HG02610 (cell line): ENCODE measurements around the gene CATSPERE.
"Not testable (repeated sequence)": the region's sequence is repeated elsewhere in the genome, so short reads cannot be mapped to it uniquely, and the experiment has no call there.

ENCODE experiments used
- ATAC-seq: cut with Tn5 transposase; IDR thresholded peaks from one replicate; pipeline ENCODE4 v1.9.1; 2021; ENCODE audit warnings: mild to moderate bottlenecking, moderate library complexity; ENCODE audit not compliant: unreplicated experiment

The CATSPERE gene

DNA sequence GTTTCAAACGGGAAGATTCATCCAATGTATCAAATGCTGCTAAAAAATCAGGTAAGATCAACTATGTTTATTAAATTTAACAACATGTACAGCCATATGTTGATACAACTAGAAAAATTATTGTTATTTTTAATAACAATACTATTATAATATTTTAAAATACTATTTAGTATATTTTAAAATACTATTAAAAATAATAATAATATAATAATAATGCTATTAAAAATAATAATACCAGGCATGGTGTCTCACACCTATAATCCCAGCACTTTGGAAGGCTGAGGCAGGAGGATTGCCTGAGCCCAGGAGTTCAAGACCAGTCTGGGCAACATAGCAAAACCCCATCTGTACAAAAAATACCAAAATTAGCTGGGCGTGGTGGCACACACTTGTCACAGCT is 54.6 kb downstream of the CATSPERE start:
- ATAC-seq = no peak

DNA sequence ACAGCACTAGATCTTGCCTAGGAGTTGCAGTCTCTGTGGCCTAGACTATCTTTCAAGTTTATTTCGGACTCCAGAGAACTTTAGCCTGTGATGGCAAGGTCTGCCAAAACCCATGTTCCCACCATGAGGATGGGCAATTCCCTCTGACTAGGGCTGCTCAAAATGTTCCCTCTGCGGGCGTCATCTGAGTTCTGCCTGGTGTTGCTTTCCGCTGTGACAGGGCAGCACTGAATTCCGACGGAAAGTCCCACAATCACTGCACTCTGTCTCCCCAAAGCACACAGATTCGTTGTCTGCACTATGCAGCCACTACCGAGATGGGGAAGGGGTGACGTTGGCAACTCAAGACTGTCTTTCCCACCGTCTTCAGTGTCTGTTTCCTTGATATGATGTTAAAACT is 75.2 kb downstream of the CATSPERE start:
- ATAC-seq = no peak

DNA sequence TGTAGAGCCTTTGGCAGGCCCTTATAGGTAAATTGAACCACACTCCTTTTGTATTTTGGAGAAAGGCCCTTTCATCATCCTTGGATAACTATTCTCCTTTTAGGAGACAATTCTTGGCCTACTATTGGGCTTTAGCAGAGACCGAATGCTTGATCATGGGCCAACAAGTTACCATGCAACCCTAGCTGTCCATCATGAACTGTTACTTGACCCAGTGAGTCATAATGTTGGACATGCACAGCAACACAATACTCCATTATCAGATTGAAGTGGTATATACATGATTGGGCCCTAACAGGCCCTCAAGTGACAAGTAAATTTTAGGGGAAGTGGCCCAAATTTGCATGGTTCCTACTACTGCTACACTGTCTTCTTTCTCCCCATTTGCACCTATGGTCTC is 84.4 kb downstream of the CATSPERE start:
- no peak for ATAC-seq

DNA sequence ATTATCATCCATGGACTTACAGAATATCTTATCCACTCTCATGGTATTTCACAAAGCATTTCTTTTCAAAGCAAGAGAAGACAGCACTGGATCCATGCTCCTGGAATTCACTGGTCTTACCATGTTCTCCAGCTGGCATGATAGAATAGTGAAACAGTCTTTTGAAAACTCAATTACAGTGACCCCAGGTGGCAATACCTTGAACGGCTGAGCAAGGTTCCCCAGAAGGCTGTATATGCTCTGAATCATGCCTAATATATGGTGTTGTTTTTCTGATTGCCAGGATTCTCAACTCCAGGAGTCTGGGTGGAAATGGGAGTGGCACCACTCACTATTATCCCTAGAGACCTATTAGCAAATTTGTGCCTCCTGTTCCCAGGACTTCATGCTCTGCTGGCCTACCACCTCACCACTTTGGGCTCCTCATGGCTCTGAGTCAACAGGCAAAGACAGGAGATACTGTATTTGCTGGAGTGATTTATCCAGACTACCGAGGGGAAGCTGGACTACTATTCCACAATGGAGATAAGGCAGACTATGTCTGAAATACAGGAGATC is 87.6 kb downstream of the CATSPERE start:
- no peak for ATAC-seq

DNA sequence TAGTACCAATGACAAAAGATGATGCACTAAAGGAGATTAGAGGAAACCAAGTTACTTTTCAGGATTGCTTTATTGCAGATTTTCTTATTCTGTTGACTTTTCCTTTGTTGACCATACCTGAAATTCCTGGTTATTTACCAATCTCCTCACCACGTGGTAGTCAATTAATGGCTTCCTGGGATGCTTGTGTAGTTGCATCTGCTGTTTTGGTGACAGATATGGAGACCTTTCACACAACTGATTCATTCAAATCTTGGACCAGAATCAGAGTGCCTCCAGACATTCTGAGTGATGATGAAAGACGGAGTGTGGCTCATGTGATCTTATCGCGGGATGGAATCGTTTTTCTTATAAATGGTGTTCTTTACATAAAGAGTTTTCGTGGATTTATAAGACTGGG is 91.3 kb downstream of the CATSPERE start:
- ATAC-seq = no peak

DNA sequence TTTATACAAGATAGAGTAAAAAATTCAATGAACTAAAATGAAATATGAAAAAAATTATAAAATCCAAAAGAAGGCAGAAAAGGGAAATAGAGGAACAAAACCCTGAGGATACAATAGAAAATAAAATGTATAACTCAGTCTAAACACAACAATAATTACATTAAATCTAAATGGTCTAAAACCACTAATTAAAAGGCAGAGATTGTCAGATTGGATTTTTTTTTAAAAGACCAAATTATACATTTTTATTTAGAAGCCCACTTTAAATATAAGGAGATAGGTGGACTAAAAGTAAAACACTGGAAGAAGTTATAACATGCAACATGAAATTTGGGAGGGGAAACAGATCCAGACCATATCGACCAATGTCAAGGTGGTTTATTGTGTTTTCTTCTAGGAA is 95.2 kb downstream of the CATSPERE start:
- ATAC-seq = no peak

DNA sequence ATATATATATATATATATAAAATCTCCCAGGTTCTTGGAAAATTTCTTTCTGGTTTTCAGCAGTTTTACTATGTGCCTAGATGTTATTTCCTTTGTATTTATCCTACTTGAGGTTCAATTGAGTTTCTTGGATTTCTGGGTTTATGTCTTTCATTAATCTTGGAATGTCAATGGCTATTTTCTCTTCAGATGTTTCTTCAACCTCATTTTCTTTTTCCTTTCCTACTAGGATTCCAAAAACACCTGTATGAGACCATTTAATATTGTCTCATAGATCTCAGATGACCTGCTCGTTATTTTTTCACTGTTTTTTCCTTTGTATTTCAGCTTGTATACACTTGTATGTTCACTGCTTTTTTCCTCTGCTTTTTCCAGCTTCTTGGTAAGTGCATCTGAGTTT is 96.5 kb downstream of the CATSPERE start:
- ATAC-seq = no peak

DNA sequence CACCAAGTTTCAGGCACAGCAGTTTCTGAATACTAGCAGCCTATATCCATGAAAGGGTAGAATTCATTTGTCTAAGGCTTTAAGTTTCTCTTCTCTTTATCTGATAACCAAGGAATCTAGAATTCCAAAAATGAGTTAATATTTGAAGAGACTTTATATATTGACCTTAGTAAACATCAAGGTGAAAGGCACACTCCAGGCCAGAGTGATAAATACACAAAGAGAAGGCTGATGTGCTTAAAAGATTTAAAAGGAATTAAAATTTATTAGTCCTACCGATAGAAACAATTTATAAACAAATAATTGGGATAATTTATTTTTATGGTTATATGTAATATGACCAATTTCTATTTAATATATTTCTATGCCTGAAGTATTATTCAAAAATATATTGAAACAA is 98.5 kb downstream of the CATSPERE start:
- no peak for ATAC-seq

DNA sequence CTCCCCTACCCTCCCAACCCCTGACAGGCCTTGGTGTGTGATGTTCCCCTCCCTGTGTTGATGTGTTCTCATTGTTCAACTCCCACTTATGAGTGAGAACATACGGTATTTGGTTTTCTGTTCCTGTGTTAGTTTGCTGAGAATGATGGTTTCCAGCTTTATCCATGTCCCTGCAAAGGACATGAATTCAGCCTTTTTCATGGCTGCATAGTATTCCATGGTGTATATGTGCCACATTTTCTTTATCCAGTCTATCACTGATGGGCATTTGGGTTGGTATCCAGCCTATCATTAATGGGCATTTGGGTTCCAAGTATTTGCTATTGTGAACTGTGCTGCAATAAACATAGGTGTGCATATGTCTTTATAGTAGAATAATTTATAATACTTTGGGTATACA is 101.8 kb downstream of the CATSPERE start:
- ATAC-seq = not testable (repeated sequence)

DNA sequence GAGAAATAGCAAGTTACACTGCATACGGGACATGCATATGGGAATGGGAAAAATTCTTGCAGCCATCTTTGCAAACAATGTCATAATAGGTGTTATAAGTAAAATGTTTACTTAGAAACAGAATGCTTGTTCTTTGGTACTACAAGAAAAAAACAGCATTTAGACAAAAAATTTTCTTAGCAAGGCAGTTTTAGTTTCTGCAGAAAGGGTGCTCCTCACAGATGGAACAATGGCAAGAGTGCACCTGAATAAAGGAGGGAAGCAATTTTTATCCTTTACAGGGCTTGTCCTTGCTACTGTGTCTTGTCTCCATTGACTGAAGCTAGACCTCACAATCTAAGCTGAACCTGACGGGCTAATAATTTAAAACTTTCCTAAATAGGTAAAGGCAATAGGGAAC is 112.7 kb downstream of the CATSPERE start:
- no peak for ATAC-seq

DNA sequence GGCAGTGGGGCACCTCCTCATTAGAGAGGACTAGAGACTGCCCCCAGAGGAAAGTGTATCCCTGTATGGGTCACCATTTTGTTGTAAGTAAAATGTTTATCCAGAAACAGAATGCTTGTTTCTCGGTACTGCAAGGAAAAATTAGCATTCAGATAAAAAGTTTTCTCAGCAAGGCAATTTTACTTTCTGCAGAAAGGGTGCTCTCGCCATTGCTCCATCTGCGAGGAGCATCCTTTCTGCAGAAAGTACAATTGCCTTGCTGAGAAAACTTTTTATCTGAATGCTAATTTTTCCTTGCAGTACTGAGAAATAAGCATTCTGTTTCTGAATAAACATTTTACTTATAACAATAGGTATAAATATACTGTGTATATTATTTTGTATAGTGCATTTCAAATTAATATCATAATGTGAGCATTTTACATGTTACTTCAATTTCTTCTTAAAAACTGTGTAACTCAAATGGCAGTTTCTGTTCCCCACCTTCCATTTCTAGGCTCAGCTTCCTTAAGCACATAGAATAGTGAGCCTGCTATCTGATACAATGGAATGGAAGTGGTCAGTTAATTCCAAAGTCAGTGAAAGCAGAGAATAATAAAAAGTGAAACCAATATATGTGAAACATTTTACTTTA is 115.3 kb downstream of the CATSPERE start:
- no peak for ATAC-seq

DNA sequence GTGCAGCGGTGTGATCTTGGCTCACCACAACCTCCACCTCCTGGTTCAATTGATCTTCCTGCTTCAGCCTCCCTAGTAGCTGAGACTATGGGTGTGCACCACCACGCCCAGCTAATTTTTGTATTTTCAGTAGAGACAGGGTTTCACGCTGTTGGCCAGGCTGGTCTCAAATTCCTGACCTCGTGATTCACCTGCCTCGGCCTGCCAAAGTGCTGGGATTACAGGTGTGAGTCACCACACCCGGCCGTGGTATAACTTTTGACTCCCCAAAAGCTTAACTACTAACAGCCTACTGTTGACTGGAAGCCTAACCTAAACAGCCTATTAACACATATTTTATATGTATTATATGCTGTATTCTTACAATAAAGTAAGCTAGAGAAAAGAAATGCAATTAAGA is 117.1 kb downstream of the CATSPERE start:
- not testable (repeated sequence) for ATAC-seq

DNA sequence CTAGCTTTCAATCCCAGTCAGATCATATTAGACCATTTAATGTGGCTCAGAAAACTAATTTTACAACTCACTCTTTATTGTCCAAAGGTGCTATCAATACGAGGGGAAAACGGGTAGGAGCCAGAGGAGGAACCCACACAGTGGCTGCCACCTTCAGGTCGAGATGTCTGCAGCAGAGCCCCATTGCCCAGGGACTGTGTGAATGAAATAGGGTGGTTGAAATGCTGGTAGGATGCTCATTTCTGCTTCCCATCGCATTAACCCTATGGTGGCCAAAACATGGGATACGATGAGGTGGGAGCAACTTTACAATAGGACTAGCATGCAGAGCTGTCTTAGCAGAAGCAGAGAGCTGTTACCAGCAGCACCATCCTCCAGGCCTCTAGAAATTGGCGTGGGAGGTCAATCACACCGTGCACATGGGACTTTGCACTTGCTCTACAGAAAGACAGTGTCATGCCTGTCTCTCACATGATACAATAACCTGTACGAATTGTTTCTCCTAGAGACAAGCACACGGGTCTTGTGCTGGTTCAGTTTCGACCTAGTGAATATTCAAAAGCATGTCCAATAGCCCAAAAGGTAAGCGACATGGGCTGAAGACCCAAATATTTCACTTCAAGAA is 122.4 kb downstream of the CATSPERE start:
- ATAC-seq = no peak

DNA sequence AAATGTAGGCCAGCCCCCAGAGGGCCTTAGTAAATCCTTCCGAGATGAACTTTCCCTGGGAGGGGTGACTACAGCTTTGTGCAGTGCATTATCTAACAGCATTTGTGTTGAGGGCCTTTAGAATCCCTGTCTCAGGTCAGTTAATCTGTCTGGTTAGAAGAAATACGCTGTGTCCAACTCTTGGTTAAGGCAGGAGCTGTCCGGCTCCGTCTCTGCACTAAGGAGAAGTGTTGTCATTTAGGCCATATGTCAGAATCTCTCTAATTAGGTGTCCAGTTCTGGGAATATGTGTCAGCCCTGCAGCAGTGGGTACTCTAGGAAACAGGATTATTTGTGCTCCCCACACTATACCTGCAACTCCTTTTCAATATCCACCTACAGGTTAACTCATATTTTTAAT is 124.8 kb downstream of the CATSPERE start:
- no peak for ATAC-seq

DNA sequence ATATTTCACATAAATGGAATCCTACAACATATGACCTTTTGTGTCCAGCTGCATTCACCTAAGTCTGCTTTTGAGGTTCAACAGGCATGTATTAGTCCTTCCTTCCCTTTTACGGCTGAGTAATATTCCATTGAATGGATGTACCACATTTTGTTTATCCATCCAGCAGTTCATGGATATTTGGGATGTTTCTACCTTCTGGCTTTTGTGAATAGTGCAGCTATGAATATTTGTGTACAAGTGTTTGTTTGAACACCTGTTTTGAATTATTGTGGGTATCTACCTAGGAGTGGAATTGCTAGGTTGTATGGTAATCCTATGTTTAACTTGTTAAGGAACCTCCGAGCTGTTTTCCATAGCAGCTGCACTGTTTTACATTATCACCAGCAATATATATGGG is 129.6 kb downstream of the CATSPERE start:
- ATAC-seq = no peak

DNA sequence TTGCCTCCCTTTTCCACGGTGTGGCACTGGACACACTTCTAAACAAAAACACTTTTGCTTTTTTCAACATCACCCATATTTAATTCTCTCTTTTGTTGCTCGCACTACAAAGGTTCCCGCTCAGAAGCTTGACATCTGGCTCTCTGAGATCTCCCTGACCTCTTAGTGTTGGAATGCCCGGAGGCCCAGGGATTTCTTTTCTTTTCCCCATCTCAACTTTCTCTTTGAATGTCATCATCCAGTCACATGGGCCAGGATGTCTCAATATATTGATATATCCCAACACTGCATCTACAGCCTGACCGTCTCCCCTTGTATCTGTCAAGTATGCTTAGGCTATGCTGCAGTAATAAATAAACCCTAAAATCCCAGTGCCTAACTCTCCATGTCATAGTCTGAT is 137.5 kb downstream of the CATSPERE start:
- ATAC-seq = no peak

DNA sequence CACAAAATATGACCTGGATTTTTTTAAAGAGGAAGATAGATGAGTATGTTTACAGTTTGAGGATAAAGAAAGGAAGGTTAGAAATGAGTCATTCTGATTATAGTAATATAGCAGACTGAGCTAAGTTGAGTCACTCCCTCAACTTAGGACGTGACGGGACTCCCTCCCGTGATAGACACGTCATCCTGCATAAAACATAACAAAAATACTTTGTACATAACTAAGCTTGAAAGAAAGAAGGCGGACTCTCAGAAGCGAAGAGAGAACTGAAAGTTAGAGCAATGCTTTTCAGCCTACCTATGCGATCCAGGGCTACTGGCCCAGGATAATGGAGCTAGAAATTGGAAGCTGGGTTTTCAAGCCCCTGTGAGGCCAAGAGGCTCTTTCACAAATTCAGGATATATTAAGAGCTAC is 138.9 kb downstream of the CATSPERE start:
- peak; percentile 98 for ATAC-seq

DNA sequence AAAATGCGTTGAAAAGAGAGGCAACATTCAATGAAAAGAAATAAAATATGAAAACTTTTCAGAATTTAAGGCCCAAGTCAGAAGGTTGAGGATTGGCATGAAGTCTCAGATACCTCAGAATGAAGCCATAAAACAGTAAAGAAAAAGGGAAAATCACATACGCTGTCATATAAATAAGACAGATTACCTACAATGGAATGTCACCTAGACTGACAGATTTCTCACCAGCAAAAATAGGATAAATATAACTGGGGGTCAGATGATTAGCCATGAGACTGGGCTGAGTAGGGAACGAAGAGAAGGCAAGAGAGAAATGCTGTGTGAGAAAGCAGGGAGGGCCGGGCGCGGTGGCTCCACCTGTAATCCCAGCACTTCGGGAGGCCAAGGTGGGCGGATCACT is 140.3 kb downstream of the CATSPERE start:
- ATAC-seq = no peak

DNA sequence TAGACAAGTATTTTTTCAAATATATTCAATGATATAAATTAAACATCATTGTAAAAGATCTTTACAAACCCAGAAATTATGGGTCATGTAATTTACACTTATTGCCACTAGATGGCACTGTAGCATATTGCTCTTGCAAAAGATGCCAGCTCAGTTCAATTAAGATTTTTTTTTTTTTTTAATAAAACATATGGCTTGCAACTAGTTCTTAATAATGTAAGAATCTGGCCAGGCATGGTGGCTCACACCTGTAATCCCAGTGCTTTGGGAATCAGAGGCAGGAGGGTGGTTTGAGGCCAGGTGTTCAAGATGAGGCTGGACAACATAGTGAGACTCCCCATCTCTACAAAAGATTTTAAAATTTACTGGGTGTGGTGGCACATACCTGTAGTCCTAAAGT is 142.4 kb downstream of the CATSPERE start:
- no peak for ATAC-seq

DNA sequence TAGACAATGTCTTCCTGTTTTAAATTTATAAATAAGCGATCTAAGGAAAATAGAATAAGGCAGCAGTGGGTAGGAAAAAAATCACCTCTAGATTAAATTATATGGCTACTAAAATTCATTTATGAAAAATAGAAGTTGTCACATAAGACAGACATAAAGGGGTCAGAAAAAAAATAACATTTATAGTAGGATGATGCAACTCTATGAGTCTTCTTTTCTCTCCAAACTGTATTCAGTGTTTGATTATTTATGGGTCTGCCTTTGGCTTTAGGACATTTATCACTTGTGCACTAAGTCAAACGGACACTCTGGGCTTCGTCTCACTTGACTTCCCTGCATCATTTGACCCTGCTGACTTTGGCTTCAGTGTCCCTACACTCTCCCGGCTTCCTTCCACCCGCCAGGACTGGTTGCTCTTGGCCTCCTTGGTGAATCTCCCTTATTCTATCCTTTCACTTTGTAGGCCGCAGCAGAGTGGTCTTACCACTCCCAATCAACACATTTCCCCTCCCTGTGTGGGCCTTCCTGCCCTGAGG is 144.8 kb downstream of the CATSPERE start:
- ATAC-seq = no peak

DNA sequence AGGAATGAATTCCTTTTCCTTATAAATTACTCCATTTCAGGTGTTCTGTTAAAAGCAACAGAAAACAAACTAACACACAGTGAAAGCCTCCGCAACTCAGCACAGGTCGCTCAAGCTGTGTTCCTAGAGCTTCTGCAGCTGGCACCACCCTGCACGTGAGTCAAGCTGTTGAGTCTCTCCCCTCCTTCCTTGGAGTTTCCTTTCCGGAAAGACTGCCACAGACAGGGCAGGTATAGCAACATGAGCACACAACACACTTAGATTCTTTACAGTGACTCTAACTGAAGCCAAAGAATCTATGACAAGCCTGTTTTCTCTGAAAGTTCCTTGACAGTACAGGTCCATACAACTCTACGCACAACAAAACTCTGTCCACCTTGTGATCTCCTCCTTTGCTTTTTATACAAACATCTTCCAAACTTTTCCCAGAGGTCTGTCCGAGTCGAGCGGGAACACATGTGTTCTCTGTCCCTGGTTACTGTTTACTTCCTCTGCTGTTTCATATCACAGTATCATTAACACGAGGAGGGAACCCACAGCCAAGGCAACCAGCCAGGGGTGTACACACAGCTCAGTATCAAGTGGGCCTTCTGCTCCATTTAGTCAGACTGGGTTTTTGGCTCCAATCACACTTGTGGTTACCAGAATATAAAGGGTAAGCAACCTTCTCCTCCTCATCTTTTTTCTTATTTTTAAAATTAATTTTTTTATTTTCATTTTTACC is 153.2 kb downstream of the CATSPERE start:
- ATAC-seq = no peak

DNA sequence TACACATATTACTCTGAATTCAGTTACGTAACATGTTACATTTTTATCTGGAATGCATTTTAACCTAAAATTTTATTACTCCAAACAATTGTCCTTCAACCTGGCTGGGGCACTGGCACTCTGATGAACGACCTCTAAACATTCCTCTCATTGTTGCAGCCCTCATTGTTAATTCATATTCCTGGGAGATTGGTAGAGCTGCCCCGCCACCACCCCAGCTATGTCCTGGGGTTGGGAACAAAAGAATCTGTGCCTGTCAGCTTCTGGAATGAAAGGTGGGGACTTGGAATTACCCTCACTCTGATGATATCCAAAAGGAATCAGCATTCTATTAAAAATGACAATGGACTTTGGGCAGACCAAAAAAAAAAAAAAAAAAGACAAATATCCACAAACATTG is 153.8 kb downstream of the CATSPERE start:
- ATAC-seq = no peak
